Gastroesophageal sphincter (tissue), 4 donors: Measurements from ENCODE around the gene NRXN2. TPM values are rescaled to one million over a fixed set of nuclear protein-coding genes. Genes with fewer than 3 reads are reported as not detected.
"Not testable (repeated sequence)": the region's sequence is repeated elsewhere in the genome, so short reads cannot be mapped to it uniquely, and the experiment has no call there.

Experiments used
- ATAC-seq: fragments of 150-250 bp; one replicate; pipeline ENCODE4 v1.9.1; 2016; ENCODE audit warnings: mild to moderate bottlenecking, moderate library complexity
- H3K27ac ChIP-seq, 4 donors: fragments of 200-600 bp; sonication (generic) in 3 of 4; 1 replicate in 3 of 4; 2 replicates in 1 of 4; pipeline ENCODE4 v1.5.1; 2016 to 2019
- H3K27me3 ChIP-seq: fragments of 200-600 bp; sonication (generic); one replicate; pipeline ENCODE4 v1.5.1; 2019
- H3K36me3 ChIP-seq, 2 donors: fragments of 200-600 bp; sonication (generic); one replicate each; pipeline ENCODE4 v1.5.1; 2019; ENCODE audit warnings: control low read depth in 1 of 2
- H3K4me1 ChIP-seq, 3 donors: fragments of 200-600 bp; sonication (generic); 1 replicate in 2 of 3; 2 replicates in 1 of 3; pipeline ENCODE4 v1.5.1; 2016 to 2019; ENCODE audit warnings: control low read depth in 2 of 3
- H3K4me3 ChIP-seq, 2 donors: fragments of 200-600 bp; sonication (generic); one replicate each; pipeline ENCODE4 v1.5.1; 2019; ENCODE audit warnings: mild to moderate bottlenecking in 1 of 2, moderate library complexity in 1 of 2
- H3K9me3 ChIP-seq, 3 donors: fragments of 200-600 bp; sonication (generic); one replicate each; pipeline ENCODE4 v1.5.1; 2017 to 2019; ENCODE audit warnings: control low read depth in 2 of 3
- EP300 ChIP-seq: sonication (generic); formaldehyde crosslinking; IDR thresholded peaks from one replicate; pipeline ENCODE4 v1.6.1; 2017; ENCODE audit warnings: antibody characterized with exemption, mild to moderate bottlenecking
- POLR2A ChIP-seq, 2 donors: fragments of 450-650 bp; IDR thresholded peaks; one replicate each; pipeline ENCODE4 v1.6.1; 2017; ENCODE audit warnings: antibody characterized with exemption in 2 of 2, mild to moderate bottlenecking in 2 of 2, moderate library complexity in 1 of 2
- POLR2AphosphoS5 ChIP-seq: sonication (generic); formaldehyde crosslinking; IDR thresholded peaks from one replicate; pipeline ENCODE4 v1.6.1; 2017; ENCODE audit warnings: antibody characterized with exemption
- WGBS, 2 donors: methylation state at CpG; one replicate each; pipeline ENCODE4 v1.1.5; 2018; ENCODE audit warnings: low coverage in 1 of 2; 5-methylcytosine and 5-hydroxymethylcytosine counted together
- total RNA-seq, 4 donors: library from RNA; depleted of rRNA; stranded (reverse); fragments of >200 nt; gene quantifications; one replicate each; pipeline ENCODE4 v1.1.0, GENCODE V29; 2016
- TF ChIP-seq, protein P1 (sequence below), 4 experiments: fragments of 200-600 bp in 2 of 4; fragments of 450-650 bp in 2 of 4; sonication (generic) in 1 of 4; IDR thresholded peaks; one replicate each; pipeline ENCODE4 v1.5.1; 2017 to 2019; ENCODE audit warnings: antibody characterized with exemption in 4 of 4, mild to moderate bottlenecking in 2 of 4, moderate library complexity in 2 of 4

The NRXN2 gene
- total RNA-seq, 4 donors from 2014 or later: 3.4 to 25.4 (median 5.0) TPM

- Histone ChIP-seq H3K27ac (no peak overlapping the region), H3K36me3 (no peaks in the 10 kb centered on the region), H3K27me3 (peaks cover 58% of the 10 kb centered on the region), H3K4me3 (no peak overlapping the region), H3K9me3 (no peaks in the 10 kb centered on the region), H3K4me1 (no peaks in the 10 kb centered on the region)
- WGBS, 2 donors: 51 to 100% methylated on average over 2 of the region's 2 CpGs
- TF ChIP-seq, protein P1, sequence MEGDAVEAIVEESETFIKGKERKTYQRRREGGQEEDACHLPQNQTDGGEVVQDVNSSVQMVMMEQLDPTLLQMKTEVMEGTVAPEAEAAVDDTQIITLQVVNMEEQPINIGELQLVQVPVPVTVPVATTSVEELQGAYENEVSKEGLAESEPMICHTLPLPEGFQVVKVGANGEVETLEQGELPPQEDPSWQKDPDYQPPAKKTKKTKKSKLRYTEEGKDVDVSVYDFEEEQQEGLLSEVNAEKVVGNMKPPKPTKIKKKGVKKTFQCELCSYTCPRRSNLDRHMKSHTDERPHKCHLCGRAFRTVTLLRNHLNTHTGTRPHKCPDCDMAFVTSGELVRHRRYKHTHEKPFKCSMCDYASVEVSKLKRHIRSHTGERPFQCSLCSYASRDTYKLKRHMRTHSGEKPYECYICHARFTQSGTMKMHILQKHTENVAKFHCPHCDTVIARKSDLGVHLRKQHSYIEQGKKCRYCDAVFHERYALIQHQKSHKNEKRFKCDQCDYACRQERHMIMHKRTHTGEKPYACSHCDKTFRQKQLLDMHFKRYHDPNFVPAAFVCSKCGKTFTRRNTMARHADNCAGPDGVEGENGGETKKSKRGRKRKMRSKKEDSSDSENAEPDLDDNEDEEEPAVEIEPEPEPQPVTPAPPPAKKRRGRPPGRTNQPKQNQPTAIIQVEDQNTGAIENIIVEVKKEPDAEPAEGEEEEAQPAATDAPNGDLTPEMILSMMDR (IDR thresholded peaks at IDR 0.05): no peak
- no peak for TF ChIP-seq POLR2A (IDR thresholded peaks at IDR 0.05)
- TF ChIP-seq POLR2AphosphoS5: no peak
- no peak for TF ChIP-seq EP300
- no peak for ATAC-seq
Observed at GRCh38 chr11:64703048-64703447, 19.9 kb downstream of the NRXN2 start.

DNA sequence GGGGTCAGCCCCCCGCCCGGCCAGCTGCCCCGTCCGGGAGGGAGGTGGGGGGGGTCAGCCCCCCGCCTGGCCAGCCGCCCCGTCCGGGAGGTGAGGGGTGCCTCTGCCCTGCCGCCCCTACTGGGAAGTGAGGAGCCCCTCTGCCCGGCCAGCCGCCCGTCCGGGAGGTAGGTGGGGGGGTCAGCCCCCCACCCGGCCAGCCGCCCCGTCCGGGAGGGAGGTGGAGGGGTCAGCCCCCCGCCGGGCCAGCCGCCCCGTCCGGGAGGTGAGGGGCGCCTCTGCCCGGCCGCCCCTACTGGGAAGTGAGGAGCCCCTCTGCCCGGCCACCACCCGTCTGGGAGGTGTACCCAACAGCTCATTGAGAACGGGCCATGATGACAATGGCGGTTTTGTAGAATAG, 21.0 kb downstream of the NRXN2 start:
- H3K27me3 ChIP-seq: peaks cover 47% of the 10 kb centered on the region
- not testable (repeated sequence) for H3K36me3 ChIP-seq, H3K4me3 ChIP-seq, ATAC-seq, H3K9me3 ChIP-seq, H3K27ac ChIP-seq, H3K4me1 ChIP-seq
- no CpG with 5 or more reads among the region's 29 CpGs for WGBS, 2 donors

DNA sequence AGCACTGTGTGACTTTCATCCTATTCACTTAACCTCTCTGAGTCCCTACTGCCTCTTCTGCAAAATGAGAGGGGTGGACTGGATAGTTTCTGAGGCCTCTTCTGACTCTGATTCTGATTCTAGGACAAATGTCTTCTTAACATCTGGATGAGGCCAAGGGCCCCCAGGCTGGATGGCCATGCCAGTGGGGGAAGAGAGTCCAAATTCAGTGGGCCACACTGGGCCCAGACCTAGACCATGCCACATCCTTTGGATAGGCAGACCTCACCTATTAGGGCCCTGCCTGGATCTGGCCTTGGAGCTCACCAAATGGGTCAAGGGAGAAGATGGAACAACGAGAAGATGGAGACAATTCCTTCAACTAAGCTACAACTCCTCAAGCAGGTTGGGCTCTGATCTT, 24.6 kb downstream of the NRXN2 start:
- H3K9me3 ChIP-seq: no peaks in the 10 kb centered on the region
- H3K4me1 ChIP-seq: no peaks in the 10 kb centered on the region
- H3K4me3 ChIP-seq: no peak overlapping the region
- H3K27me3 ChIP-seq: peaks cover 48% of the 10 kb centered on the region
- ATAC-seq: no peak
- no peaks in the 10 kb centered on the region for H3K36me3 ChIP-seq
- WGBS, 2 donors: 80% methylated on average over 1 of the region's 1 CpG; no CpG with 5 or more reads in 1 of the 2 donors
- TF ChIP-seq POLR2AphosphoS5 (no peak), EP300 (no peak), POLR2A (IDR thresholded peaks at IDR 0.05) (no peak)
- TF ChIP-seq, protein P1 (IDR thresholded peaks at IDR 0.05): no peak
- no peak overlapping the region for H3K27ac ChIP-seq

DNA sequence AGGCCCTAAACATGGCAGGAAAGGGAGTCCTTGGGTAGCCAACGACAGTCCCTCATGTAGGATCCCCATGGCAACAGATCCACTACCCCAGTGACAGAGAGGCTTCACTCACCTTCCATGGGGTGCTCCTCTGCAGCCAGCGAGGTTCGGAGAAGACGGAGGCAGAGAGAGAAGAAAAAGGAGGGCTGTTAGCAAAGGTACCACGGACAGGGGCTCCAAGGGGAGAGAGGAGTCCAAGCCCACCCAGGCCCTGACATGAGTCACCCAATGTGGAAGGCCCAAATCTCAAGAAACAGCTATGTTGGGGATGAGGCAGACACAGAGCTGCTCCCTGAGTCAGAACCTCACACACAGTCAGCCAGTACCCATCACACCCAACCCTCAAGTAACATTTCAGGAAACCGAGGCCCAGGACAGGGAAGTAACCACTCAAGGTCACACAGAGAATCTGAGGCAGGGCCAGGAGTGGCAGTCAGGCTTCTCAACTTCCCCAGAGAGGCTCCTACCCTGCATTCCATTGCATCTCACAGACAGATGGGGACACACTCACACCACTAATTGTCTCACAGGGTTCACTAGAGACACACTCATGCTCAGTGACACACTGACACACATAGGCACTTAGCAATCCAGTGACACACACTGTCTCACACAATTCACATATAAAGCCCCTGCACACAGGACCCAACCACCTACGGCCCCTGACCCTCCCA, 25.2 kb downstream of the NRXN2 start:
- peaks cover 49% of the 10 kb centered on the region for H3K27me3 ChIP-seq
- no peak for ATAC-seq
- WGBS, 2 donors: 63 to 79% methylated on average over 4 to 7 of the region's 7 CpGs
- no peaks in the 10 kb centered on the region for H3K4me1 ChIP-seq
- no peaks in the 10 kb centered on the region for H3K36me3 ChIP-seq
- no peak overlapping the region for H3K27ac ChIP-seq
- H3K4me3 ChIP-seq: no peak overlapping the region
- no peaks in the 10 kb centered on the region for H3K9me3 ChIP-seq
- no peak for TF ChIP-seq POLR2AphosphoS5
- no peak for TF ChIP-seq POLR2A (IDR thresholded peaks at IDR 0.05)
- no peak for TF ChIP-seq EP300
- TF ChIP-seq, protein P1 (IDR thresholded peaks at IDR 0.05): no peak

DNA sequence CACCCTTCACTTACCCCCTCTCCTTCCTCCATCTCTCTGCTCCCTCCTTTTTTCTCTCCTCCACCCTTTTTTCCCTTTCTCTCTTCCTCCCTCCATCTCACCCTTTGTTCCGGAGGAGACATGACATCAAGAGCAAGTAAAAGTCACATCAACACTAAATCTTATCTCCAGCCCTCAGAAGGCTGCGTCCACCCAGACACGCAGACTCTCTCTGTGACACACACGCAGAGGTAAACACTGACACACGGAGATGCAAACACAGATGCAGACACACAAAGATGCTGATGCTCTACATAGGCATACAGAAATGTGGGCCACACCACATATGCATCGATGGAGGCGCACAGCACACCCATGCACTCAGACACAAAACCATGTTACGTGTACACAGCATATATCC, 27.0 kb downstream of the NRXN2 start:
- 69 to 100% methylated on average over 1 to 4 of the region's 8 CpGs for WGBS, 2 donors
- Histone ChIP-seq H3K27ac (no peak overlapping the region), H3K9me3 (no peaks in the 10 kb centered on the region), H3K4me3 (no peak overlapping the region), H3K27me3 (peaks cover 45% of the 10 kb centered on the region), H3K36me3 (no peaks in the 10 kb centered on the region), H3K4me1 (no peaks in the 10 kb centered on the region)
- no peak for ATAC-seq
- TF ChIP-seq EP300 (no peak), POLR2AphosphoS5 (no peak), POLR2A (IDR thresholded peaks at IDR 0.05) (no peak)
- TF ChIP-seq, protein P1 (IDR thresholded peaks at IDR 0.05): no peak
